GM12865 (cell line): ENCODE data around the gene CRABP1.
"Not testable (repeated sequence)": the region's sequence is repeated elsewhere in the genome, so short reads cannot be mapped to it uniquely, and the experiment has no call there.

Experiments used
- DNase-seq: peaks from one replicate; pipeline ENCODE4 v3.0.0; 2010; ENCODE audit warnings: low read depth
- H3K4me3 ChIP-seq: 2 replicates; pipeline ENCODE4 v1.5.1; 2011; ENCODE audit warnings: mild to moderate bottlenecking, low read depth, low read length, control low read depth
- TF ChIP-seq, protein P1 (sequence below): IDR thresholded peaks from 2 replicates; pipeline ENCODE4 v1.5.1; 2011; ENCODE audit warnings: low read length, control low read depth, low read depth, inconsistent platforms; ENCODE audit not compliant: insufficient read depth; ENCODE audit errors: missing control alignments

Gene CRABP1

DNA sequence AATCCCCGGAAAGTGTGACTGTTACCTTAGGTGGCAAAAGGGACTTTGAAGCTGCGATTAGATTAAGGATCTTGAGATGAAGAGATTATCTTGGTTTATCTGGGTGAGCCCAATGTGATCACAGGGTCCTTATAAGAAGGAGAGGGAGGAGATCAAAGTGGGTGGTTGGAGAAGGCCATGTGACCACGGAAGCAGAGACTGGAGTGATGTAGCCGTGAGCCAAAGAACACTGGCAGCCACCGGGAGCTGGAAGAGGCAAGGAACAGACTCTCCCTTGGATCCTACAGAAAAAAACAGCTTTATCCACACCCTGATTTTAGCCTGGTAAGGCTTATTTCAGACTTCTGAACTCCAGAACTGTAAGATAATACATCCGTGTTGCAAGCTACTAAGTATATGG lies 29.9 kb downstream of the CRABP1 start:
- TF ChIP-seq, protein P1, sequence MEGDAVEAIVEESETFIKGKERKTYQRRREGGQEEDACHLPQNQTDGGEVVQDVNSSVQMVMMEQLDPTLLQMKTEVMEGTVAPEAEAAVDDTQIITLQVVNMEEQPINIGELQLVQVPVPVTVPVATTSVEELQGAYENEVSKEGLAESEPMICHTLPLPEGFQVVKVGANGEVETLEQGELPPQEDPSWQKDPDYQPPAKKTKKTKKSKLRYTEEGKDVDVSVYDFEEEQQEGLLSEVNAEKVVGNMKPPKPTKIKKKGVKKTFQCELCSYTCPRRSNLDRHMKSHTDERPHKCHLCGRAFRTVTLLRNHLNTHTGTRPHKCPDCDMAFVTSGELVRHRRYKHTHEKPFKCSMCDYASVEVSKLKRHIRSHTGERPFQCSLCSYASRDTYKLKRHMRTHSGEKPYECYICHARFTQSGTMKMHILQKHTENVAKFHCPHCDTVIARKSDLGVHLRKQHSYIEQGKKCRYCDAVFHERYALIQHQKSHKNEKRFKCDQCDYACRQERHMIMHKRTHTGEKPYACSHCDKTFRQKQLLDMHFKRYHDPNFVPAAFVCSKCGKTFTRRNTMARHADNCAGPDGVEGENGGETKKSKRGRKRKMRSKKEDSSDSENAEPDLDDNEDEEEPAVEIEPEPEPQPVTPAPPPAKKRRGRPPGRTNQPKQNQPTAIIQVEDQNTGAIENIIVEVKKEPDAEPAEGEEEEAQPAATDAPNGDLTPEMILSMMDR, result no peak
- no peak overlapping the region for H3K4me3 ChIP-seq
- no peak for DNase-seq

DNA sequence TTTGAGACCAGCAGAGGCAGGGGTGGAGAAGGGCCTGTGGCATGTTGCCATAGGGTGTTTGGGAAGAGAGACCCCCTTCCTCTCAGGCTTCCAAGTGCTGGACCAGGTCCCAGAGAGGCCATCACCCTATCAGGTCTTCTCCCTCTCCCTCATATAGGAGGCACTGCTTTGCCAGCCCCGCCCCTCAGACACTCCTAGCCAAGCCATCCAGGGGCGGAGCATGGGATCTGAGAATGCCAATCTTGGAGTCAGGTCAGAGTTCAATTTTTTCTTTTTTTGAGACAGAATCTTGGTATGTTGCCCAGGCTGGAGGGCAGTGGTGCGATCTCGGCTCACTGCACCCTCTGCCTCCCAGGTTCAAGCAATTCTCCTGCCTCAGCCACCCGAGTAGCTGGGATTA lies 32.7 kb downstream of the CRABP1 start:
- TF ChIP-seq, protein P1, result no peak
- H3K4me3 ChIP-seq, result no peak overlapping the region
- DNase-seq, result no peak

DNA sequence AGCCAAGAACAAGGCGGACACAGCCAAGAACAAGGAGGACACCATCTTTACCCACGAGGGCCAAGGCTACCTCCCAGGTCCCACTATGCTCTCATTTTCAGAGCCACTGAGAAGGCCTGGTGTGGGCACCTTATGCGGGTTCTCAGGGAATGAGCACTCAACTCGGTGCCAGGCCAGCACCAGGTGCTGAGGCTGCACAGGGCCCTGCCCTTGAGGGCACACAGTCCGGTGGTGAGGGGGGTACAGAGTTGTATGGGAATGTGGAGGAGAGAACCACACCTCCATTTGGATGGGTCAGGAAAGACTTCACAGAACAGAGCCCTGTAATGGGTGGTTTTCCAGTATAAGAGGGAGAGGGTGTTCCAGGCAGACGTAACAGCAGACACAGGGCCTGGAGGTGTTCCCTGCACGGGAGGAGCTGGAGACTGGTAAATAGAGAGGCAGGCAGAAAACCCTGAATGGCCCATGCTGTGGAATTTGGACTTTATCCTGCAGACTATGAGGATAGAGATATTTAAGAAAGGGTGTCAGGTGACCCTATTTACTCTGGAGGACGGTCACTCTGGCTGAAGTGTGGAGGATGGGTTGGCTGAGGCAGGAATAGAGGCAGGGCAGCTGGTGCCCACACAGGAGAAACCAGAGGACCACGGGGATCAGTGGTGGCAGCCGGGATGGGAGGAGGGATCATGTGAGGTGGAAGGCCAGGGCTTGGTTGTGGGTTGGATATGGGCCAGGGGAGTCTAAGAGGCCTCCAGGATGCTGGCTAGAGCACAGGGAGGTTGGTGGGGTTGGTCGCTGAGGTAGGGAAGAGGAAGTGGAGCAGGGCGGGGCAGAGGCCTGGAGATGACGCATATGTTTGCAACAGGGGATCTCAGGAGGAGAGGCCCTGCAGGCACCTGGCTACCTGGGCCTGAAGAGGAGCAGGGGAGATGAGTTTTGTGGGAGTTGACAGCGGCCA lies 34.6 kb downstream of the CRABP1 start:
- no peak overlapping the region for H3K4me3 ChIP-seq

DNA sequence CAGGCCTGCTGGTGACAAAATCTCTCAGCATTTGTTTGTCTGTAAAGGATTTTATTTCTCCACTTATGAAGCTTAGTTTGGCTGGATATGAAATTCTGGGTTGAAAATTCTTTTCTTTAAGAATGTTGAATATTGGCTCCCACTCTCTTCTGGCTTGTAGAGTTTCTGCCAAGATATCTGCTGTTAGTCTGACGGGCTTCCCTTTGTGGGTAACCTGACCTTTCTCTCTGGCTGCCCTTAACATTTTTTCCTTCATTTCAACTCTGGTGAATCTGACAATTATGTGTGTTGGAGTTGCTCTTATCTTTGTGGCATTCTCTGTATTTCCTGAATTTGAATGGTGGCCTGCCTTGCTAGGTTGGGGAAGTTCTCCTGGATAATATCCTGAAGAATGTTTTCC lies 40.0 kb downstream of the CRABP1 start:
- H3K4me3 ChIP-seq, DNase-seq: not testable (repeated sequence)

More for the DNA sequence above, 34.6 kb downstream of the CRABP1 start:
- TF ChIP-seq, protein P1, result no peak
- DNase-seq, result peak; percentile 13

DNA sequence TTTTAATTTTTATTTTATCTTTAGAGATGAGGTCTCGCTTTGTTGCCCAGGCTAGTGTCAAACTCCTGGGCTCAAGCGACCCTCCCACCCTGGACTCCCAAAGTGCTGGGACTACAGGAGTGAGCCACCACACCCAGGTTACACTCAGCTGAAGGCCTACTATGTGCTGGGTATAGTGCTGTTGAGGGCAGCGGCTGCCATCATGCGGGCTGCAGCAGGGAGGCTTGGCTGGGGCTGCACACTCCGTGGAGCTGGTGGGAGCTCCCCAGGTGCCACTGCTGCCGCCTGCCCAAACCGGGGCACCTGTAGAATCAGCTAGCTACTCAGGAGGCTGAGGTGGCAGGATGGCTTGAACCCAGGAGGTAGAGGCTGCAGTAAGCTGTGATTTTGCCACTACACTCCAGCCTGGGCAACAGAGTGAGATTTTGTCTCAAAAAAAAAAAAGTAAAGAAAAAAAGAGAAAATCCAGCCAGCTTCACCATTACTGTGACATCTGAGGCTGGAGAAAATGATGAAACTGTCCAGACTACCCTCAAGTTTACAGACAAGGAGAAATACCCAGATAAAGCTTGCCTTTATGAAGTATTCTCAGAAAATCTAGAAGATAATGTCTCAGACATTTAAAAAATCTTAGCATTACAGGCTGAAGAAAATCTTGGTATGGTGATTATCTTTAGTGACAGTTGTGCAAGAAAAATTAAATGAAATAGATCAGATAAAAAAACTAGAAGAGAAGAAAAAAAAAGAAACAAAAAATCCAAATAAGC lies 42.1 kb downstream of the CRABP1 start:
- DNase-seq, result no peak
- TF ChIP-seq, protein P1, result no peak

DNA sequence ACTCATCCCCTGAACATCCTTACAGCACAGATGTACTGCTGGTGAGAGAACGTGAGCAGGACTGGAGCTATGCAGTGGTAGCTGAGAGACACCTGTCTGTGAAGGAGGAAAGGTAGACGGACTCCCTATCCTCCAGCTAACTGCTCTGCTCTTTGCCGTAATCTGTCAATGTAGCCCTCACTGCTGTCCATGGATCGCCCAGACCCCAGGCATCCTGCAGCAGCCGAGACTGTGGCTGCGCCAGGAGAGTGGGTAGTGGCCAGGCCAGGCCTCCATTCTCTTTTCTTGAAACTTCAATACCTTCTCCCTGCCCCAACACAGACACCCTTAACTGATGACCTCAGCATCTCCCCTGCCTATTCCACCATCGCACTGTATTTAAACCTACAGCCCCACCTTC lies 44.5 kb downstream of the CRABP1 start:
- TF ChIP-seq, protein P1, result no peak
- no peak overlapping the region for H3K4me3 ChIP-seq
- no peak for DNase-seq

More for the DNA sequence above, 42.1 kb downstream of the CRABP1 start:
- H3K4me3 ChIP-seq, result no peak overlapping the region
